HUES64 (cell line): ENCODE data around the gene EFTUD2.
A peak's percentile ranks its signal among the peaks of the same experiment; 100 is the strongest.

Experiments used
- H3K27ac ChIP-seq: 2 replicates; pipeline ENCODE4 v1.7.0; 2013; ENCODE audit warnings: low read depth, low read length, inconsistent platforms
- H3K27me3 ChIP-seq: 2 replicates; pipeline ENCODE4 v1.6.1; 2013; ENCODE audit warnings: mild to moderate bottlenecking, low read length; ENCODE audit not compliant: insufficient read depth
- H3K36me3 ChIP-seq: 2 replicates; pipeline ENCODE4 v1.6.1; 2013; ENCODE audit warnings: mild to moderate bottlenecking, low read length; ENCODE audit not compliant: insufficient read depth
- H3K4me1 ChIP-seq: 2 replicates; pipeline ENCODE4 v1.6.1; 2013; ENCODE audit warnings: mild to moderate bottlenecking, low read length, moderate library complexity; ENCODE audit not compliant: insufficient read depth
- H3K4me3 ChIP-seq: 2 replicates; pipeline ENCODE4 v1.5.1; 2013; ENCODE audit warnings: mild to moderate bottlenecking, low read length, moderate library complexity
- H3K9ac ChIP-seq: 2 replicates; pipeline ENCODE4 v1.6.1; 2013; ENCODE audit warnings: mild to moderate bottlenecking, low read depth, low read length
- H3K9me3 ChIP-seq: 2 replicates; pipeline ENCODE4 v1.6.1; 2013; ENCODE audit warnings: low read depth, low read length; ENCODE audit not compliant: insufficient read depth
- WGBS: fragments of 150-250, 120-280 bp; methylation state at CpG from one replicate; pipeline ENCODE4 v1.1.7; 2013; ENCODE audit warnings: missing lambda C conversion rate; 5-methylcytosine and 5-hydroxymethylcytosine counted together

Gene EFTUD2

GRCh38 chr17:44862278-44862914 is 36.8 kb downstream of the EFTUD2 start:
- Histone ChIP-seq H3K27me3 (no peaks in the 10 kb centered on the region), H3K36me3 (peaks cover 82% of the 10 kb centered on the region), H3K27ac (no peak overlapping the region), H3K4me3 (no peak overlapping the region), H3K4me1 (no peaks in the 10 kb centered on the region), H3K9ac (no peak overlapping the region), H3K9me3 (no peaks in the 10 kb centered on the region)
- 96% methylated on average over 9 of the region's 9 CpGs for WGBS

GRCh38 chr17:44859701-44860100 is 39.5 kb downstream of the EFTUD2 start:
- Histone ChIP-seq H3K4me3 (no peak overlapping the region), H3K27me3 (no peaks in the 10 kb centered on the region), H3K27ac (no peak overlapping the region), H3K9me3 (no peaks in the 10 kb centered on the region), H3K9ac (no peak overlapping the region), H3K4me1 (no peaks in the 10 kb centered on the region), H3K36me3 (peaks cover 94% of the 10 kb centered on the region)
- WGBS, result 93% methylated on average over 5 of the region's 5 CpGs

DNA sequence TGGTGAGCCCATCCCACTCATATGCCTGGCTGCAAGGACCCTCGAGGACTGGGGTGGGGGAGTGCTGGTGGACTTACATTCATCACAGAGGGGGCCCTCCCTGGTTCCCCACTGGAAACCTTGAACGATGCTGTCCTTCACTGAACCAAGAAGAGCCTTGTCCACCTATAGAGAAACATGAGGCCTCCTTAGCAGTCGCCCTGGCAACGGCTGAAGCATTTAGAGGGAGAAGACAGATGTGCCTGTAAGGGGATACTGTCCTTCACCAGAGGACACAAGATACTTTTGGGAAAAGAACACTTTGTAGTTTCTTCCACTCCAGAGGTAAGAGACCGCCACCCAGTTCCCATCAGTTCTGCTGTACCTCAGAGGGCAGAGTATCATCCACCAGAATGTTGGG is 45.1 kb downstream of the EFTUD2 start:
- no peak overlapping the region for H3K27ac ChIP-seq
- H3K4me1 ChIP-seq, result no peaks in the 10 kb centered on the region
- peaks cover 92% of the 10 kb centered on the region for H3K36me3 ChIP-seq
- 95% methylated on average over 5 of the region's 5 CpGs for WGBS
- no peaks in the 10 kb centered on the region for H3K27me3 ChIP-seq
- no peak overlapping the region for H3K9ac ChIP-seq
- no peaks in the 10 kb centered on the region for H3K9me3 ChIP-seq
- no peak overlapping the region for H3K4me3 ChIP-seq

GRCh38 chr17:44850612-44851011 is 48.6 kb downstream of the EFTUD2 start:
- H3K36me3 ChIP-seq, result peaks cover 58% of the 10 kb centered on the region
- H3K4me3 ChIP-seq, result no peak overlapping the region
- H3K27ac ChIP-seq, result no peak overlapping the region
- WGBS, result 94% methylated on average over 4 of the region's 5 CpGs
- no peaks in the 10 kb centered on the region for H3K27me3 ChIP-seq
- no peak overlapping the region for H3K9ac ChIP-seq
- no peaks in the 10 kb centered on the region for H3K9me3 ChIP-seq
- H3K4me1 ChIP-seq, result 0 out of 2 replicates have a peak, but pooled peaks cover 3% of the 10 kb centered on the region

DNA sequence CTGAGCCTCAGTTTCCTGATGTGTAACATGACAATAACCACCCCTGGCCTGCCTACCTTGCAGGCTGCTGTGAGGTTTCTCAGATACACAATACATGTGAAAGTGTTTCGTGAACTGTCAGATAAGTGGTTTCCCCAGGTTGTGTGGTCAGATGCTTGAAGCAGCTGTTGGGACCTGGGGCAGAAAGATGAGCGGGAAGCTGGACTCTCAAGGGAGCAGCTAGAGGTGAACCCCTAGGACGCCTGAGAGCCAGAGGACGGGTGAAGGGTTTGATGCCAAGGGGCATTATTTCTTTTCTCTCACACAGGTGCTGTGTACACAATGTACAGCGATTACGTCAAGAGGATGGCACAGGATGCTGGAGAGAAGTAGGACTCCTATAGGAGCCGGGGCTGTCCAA is 49.2 kb downstream of the EFTUD2 start:
- 92% methylated on average over 7 of the region's 7 CpGs for WGBS
- Histone ChIP-seq H3K27ac (no peak overlapping the region), H3K27me3 (no peaks in the 10 kb centered on the region), H3K4me1 (0 out of 2 replicates have a peak, but pooled peaks cover 3% of the 10 kb centered on the region), H3K4me3 (no peak overlapping the region), H3K36me3 (peaks cover 53% of the 10 kb centered on the region), H3K9me3 (no peaks in the 10 kb centered on the region), H3K9ac (no peak overlapping the region)

DNA sequence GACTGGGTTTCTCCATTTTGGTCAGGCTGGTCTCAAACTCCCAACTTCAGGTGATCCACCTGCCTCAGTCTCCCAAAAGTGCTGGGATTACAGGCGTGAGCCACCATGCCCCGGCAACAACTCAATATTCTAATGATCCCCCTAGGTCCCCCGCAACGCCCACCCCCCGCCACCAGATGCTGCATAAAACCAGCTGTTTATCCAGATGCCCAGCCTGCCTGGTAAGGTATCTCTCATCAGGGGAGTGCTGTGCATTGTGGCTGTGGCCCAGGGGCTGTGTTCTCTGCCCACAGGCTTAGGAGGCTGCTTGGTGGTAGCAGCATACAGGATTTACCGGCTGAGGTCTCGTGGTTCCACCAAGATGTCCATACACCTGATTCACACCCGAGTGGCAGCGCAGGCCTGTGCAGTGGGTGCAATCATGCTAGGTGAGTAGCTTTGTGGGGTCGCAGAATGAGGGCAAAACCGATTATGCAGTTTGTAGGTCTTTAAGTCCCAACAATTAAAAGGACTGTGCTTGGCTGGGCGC is 50.2 kb downstream of the EFTUD2 start:
- Histone ChIP-seq H3K4me1 (peaks cover 11% of the 10 kb centered on the region; the same call in 1 of the 2 replicates), H3K36me3 (peaks cover 43% of the 10 kb centered on the region), H3K9ac (no peak overlapping the region), H3K27ac (no peak overlapping the region), H3K27me3 (no peaks in the 10 kb centered on the region), H3K4me3 (no peak overlapping the region), H3K9me3 (no peaks in the 10 kb centered on the region)
- 94% methylated on average over 12 of the region's 12 CpGs for WGBS

DNA sequence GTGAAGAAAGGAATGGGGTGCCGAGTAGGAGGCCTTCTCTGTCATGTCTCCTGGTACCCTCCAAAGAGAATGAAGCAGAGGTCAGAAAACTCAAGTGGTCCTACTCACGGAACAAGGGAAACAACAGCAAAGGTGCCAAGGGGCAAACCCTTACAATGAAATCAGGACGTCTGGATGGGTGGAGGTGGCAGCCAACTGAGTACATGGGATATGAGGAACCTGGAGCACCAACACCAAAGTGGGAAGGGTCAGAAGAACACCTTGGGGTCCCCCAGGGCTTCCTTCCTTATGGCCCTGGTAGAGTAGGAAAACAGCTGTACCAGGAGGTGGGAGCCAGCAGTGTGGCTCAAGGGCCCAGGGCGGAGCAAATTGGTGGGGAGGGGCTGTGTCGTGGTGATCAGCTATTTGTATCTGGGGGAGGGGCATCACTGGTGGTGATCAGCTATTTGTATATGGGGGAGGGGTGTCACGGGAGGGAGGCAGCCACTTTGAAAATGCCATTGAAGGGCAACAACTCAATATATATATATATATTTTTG is 50.9 kb downstream of the EFTUD2 start:
- Histone ChIP-seq H3K27ac (no peak overlapping the region), H3K9ac (no peak overlapping the region), H3K9me3 (no peaks in the 10 kb centered on the region), H3K4me3 (no peak overlapping the region), H3K27me3 (no peaks in the 10 kb centered on the region), H3K36me3 (peaks cover 36% of the 10 kb centered on the region), H3K4me1 (peaks cover 14% of the 10 kb centered on the region; the same call in 1 of the 2 replicates)
- 76% methylated on average over 5 of the region's 6 CpGs for WGBS

GRCh38 chr17:44847586-44847985 is 51.7 kb downstream of the EFTUD2 start, which contains the start of gene HIGD1B:
Gene HIGD1B (plus strand): TSS chr17:44847883. CDS start chr17:44848153, 270 bp downstream.
- no peak within 1 kb of the TSS for H3K4me3 ChIP-seq
- H3K4me1 ChIP-seq, result peaks cover 22% of the 10 kb centered on the region; the same call in 1 of the 2 replicates
- no peak within 1 kb of the TSS for H3K27ac ChIP-seq
- 97% methylated on average over 2 of the region's 2 CpGs for WGBS
- no peak within 1 kb of the TSS for H3K9ac ChIP-seq
- H3K36me3 ChIP-seq, result peaks cover 29% of the 10 kb centered on the region
- no peaks in the 10 kb centered on the region for H3K9me3 ChIP-seq
- H3K27me3 ChIP-seq, result no peaks in the 10 kb centered on the region

GRCh38 chr17:44846206-44846605 is 53.0 kb downstream of the EFTUD2 start:
- Histone ChIP-seq H3K4me3 (no peak overlapping the region), H3K36me3 (peaks cover 15% of the 10 kb centered on the region), H3K9me3 (no peaks in the 10 kb centered on the region), H3K27ac (no peak overlapping the region), H3K9ac (no peak overlapping the region), H3K4me1 (peaks cover 28% of the 10 kb centered on the region; the same call in 1 of the 2 replicates), H3K27me3 (no peaks in the 10 kb centered on the region)
- 85% methylated on average over 8 of the region's 8 CpGs for WGBS

GRCh38 chr17:44844390-44844830 is 54.8 kb downstream of the EFTUD2 start:
- no peak overlapping the region for H3K4me3 ChIP-seq
- 21% methylated on average over 1 of the region's 1 CpG for WGBS
- H3K27ac ChIP-seq, result peak overlapping the region; percentile 54; the same call in 1 of the 2 replicates
- no peaks in the 10 kb centered on the region for H3K27me3 ChIP-seq
- no peaks in the 10 kb centered on the region for H3K9me3 ChIP-seq
- peaks cover 28% of the 10 kb centered on the region; the same call in 1 of the 2 replicates for H3K4me1 ChIP-seq
- H3K9ac ChIP-seq, result 0 out of 2 replicates have a peak overlapping the region, but pooled peaks have one; percentile 7
- H3K36me3 ChIP-seq, result no peaks in the 10 kb centered on the region

DNA sequence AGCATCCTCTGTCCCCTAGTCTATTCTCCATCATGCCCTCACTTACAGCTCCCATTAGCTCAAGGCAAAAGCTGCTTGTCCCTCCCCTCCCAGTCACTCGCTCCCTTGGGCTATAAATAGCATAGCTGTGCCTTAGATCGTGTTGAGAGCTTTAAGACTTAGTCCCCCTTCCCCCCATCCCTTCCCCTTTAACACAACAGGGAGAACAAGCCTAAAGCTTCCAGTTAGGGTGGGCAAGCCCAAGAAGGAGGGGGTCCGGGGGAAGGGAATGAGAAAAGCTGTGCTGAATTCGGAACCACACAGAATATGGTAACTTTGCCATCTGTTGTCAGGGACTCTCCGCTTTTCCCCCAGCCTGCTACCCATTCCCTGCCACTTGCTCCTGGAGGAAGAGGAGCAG is 56.5 kb downstream of the EFTUD2 start:
- peak overlapping the region; percentile 37 for H3K4me3 ChIP-seq
- WGBS, result 15% methylated on average over 5 of the region's 5 CpGs
- 0 out of 2 replicates have a peak overlapping the region, but pooled peaks have one; percentile 22 for H3K9ac ChIP-seq
- no peaks in the 10 kb centered on the region for H3K27me3 ChIP-seq
- H3K9me3 ChIP-seq, result no peaks in the 10 kb centered on the region
- no peak overlapping the region for H3K27ac ChIP-seq
- H3K36me3 ChIP-seq, result no peaks in the 10 kb centered on the region
- H3K4me1 ChIP-seq, result peaks cover 25% of the 10 kb centered on the region; the same call in 1 of the 2 replicates
